Measurements from ENCODE around the gene ARRDC2.

Gene ARRDC2

DNA sequence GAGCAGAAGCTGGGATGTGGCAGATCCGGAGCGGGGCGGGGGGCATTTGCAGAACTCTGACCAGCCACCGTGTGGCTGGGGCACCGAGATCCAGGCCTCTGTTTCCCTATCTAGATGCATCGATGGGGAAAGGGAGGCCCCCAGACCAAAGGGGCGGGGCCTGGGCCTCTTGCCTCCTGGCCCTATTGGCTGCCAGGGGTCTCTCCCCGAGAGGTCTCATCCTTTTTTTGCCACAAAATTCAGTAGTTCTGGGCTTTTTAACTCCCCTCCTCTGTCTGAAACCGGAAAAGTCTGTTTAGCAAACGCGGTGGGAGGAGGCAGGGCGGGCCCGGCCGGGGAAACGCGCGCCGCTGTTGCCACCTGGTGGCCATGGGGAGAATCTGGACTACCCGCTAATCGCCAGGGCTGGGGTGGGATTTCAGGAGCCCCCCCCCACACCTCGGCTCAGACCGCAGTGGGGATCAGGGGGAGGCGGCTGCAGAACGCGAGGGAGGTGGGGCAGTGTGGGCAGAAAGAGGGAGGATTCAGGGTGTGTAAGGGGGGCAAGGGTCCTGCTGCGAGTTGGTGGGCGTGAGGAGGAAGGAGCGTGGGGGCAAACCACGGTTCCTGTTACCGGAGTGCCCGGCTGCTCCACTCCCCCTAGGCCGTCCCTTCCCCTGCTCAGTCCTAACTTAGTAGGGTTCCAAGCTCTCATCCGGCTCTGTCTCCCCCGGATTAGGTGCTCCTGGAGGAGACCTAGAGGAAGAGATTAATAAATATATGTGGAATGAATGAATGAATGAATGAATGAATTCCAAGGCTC, 50.4 kb downstream of the ARRDC2 start:
- peak; percentile 38 for DNase-seq (ENCODE audit: low read depth)

DNA sequence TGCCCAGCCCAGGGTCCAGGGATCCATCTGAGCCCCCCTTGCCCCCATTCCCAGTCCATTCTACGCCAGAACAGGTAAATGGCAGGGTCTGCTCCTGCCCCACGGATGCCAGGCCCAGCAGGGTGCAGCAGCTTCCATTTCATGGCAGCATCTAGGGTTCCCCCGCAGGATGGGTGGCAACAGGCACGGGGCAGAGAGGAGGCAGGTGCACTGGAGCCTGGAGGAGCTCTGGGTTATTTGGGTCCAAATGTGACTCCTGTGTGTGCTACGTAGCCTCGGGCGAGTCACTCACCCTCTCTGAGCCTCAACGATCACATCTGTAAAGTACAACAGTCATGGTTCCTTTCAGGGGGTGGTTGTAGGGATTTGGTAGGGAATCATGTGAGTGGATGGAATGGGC, 51.3 kb downstream of the ARRDC2 start:
- DNase-seq (ENCODE audit: low read depth), result no peak

DNA sequence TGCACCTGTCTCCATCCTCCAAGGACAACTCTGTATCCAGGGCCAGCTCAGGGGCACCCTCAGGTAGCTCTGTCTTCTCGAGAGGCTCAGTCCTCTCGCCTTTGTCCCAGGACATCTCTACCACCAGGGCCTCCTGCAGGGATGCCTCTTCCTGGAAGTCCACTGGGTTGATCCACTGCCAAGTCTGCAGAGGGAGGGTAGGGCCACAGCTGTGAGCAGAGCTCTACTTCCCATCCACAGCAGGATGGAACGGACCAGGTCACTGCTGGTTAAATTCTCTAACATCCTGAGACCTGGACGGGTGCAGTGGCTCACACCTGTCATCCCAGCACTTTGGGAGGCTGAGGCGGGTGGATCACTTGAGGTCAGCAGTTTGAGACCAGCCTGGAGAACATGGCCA, 51.9 kb downstream of the ARRDC2 start:
- no peak for DNase-seq (ENCODE audit: low read depth)

DNA sequence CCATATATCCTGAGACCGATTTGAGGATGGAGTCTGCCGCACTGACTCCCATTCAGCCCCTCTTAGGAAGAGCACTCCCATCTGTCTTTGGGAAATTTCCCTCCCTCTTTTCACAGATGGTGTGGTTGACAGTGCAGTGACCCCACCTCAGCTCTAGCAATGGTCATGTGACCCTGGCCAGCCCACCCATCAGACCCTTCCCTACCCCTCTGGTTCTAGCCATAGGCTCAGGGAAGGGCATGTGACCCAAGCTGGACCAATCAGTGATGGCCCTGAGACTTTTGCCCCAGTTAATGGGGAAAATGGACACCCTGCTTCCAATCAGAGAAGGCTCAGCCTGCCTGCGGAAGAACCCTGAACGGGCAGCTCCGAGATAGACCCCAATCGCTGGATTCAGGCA, 52.5 kb downstream of the ARRDC2 start:
- no peak for DNase-seq (ENCODE audit: low read depth)

DNA sequence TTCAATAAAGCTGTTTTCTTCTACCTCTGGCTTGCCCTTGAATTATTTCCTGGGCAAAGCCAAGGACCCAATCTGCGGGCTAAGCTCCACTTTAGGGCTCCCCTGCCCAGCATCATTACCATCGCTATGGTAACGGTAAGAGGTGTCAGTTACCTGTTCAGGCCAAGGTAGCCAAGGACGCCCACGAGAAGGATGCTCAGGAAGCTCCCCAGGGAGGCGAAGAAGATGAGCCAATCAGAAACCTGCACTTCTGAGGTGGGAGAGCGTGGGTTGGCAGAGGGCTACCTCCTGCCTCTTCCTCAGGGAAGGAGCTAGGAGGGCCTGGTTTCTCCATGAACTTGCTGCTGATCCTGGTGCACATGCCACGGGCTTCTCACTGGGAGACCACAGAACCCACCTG, 54.1 kb downstream of the ARRDC2 start:
- DNase-seq (ENCODE audit: low read depth), result no peak

DNA sequence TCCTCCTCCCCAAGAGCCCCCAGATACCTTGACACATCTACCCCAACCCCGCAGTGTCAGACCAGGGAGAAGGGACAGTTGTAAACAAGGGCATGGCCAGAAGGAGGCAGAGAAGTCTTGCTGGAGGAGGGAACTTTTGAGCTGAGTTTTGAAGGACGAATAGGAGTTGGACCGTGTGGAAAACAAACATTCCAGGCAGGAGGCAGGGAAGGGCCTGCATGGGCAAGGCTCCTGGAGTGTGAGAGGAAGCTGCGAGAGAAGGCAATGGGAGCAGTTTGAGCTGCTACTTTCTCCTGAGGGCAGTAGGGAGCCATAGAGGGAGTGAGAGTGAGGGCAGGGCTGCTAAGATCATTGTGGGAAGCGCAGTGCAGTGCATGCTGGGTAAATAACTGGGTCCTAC, 55.5 kb downstream of the ARRDC2 start:
- DNase-seq (ENCODE audit: low read depth), result no peak

All from GM04504 (cell line).